ENCODE data around the gene WASL.

The WASL gene

GRCh38 chr7:123732413-123733091, 16.3 kb downstream of the WASL start:
- no peak for TF ChIP-seq CTCF (IDR thresholded peaks at IDR 0.05)
- no peaks in the 10 kb centered on the region for H3K27me3 ChIP-seq
- intact Hi-C loops (cut with DNase I; ENCODE audit: low total_unique reads) = no loop called here

GRCh38 chr7:123729218-123729578, 19.6 kb downstream of the WASL start:
- DNase-seq = no peak
- Histone ChIP-seq H3K36me3 (no peaks in the 10 kb centered on the region), H3K27me3 (no peaks in the 10 kb centered on the region), H3K27ac (no peak overlapping the region), H3K4me1 (peaks cover 0 to 36% (median 19%) of the 10 kb centered on the region in 4 donors), H3K4me3 (no peak overlapping the region), H3K9me3 (peaks cover 0 to 3% (median 0%) of the 10 kb centered on the region in 3 donors)
- intact Hi-C loops (cut with DNase I; ENCODE audit: low total_unique reads) = no loop called here
- TF ChIP-seq CTCF (IDR thresholded peaks at IDR 0.05) = no peak

More at GRCh38 chr7:123732413-123733091, 16.3 kb downstream of the WASL start:
- H3K9me3 ChIP-seq = peaks cover 0 to 3% (median 0%) of the 10 kb centered on the region in 3 donors
- DNase-seq = no peak
- H3K27ac ChIP-seq = no peak overlapping the region
- H3K4me1 ChIP-seq = peaks cover 0 to 15% (median 6%) of the 10 kb centered on the region in 4 donors
- H3K36me3 ChIP-seq = no peaks in the 10 kb centered on the region
- H3K4me3 ChIP-seq = no peak overlapping the region

- peaks cover 0 to 56% (median 35%) of the 10 kb centered on the region in 4 donors for H3K4me1 ChIP-seq
- no peak overlapping the region for H3K27ac ChIP-seq
- TF ChIP-seq CTCF (IDR thresholded peaks at IDR 0.05) = no peak
These were observed 21.5 kb downstream of the WASL start for GRCh38 chr7:123727071-123727837.

GRCh38 chr7:123725586-123726171, 23.1 kb downstream of the WASL start:
- H3K36me3 ChIP-seq = no peaks in the 10 kb centered on the region
- H3K27me3 ChIP-seq = no peaks in the 10 kb centered on the region
- H3K4me3 ChIP-seq = no peak overlapping the region
- H3K27ac ChIP-seq = no peak overlapping the region
- intact Hi-C loops (cut with DNase I; ENCODE audit: low total_unique reads) = no loop called here
- no peak for TF ChIP-seq CTCF (IDR thresholded peaks at IDR 0.05)
- DNase-seq = no peak
- H3K9me3 ChIP-seq = no peaks in the 10 kb centered on the region
- H3K4me1 ChIP-seq = peaks cover 0 to 67% (median 35%) of the 10 kb centered on the region in 4 donors

More at GRCh38 chr7:123727071-123727837, 21.5 kb downstream of the WASL start:
- DNase-seq = no peak
- Histone ChIP-seq H3K9me3 (no peaks in the 10 kb centered on the region), H3K4me3 (no peak overlapping the region), H3K27me3 (no peaks in the 10 kb centered on the region), H3K36me3 (no peaks in the 10 kb centered on the region)
- intact Hi-C loops (cut with DNase I; ENCODE audit: low total_unique reads) = no loop called here

GRCh38 chr7:123724817-123725253, 24.0 kb downstream of the WASL start:
- Histone ChIP-seq H3K36me3 (no peaks in the 10 kb centered on the region), H3K9me3 (no peaks in the 10 kb centered on the region), H3K4me1 (peaks cover 0 to 75% (median 35%) of the 10 kb centered on the region in 4 donors), H3K27me3 (no peaks in the 10 kb centered on the region), H3K4me3 (no peak overlapping the region), H3K27ac (no peak overlapping the region)
- intact Hi-C loops (cut with DNase I; ENCODE audit: low total_unique reads) = no loop called here
- TF ChIP-seq CTCF (IDR thresholded peaks at IDR 0.05) = no peak
- no peak for DNase-seq

Data from tibial artery (tissue), 4 donors.